SU-DHL-6 (cell line): ENCODE results near the gene TMEM131L.

Source experiments
- H2AFZ ChIP-seq: fragments of 200-600 bp; sonication (generic); 2 replicates; pipeline ENCODE4 v1.6.1; 2014; ENCODE audit warnings: low read depth, mild to moderate bottlenecking, moderate library complexity, mixed read lengths, antibody characterized with exemption, low read length; ENCODE audit not compliant: severe bottlenecking
- H3F3A ChIP-seq: fragments of 200-600 bp; shearing (Covaris generic); 2 replicates; pipeline ENCODE4 v1.6.0; 2016; ENCODE audit warnings: antibody characterized with exemption, mild to moderate bottlenecking; ENCODE audit not compliant: insufficient read depth
- H3K27ac ChIP-seq: fragments of 200-600 bp; sonication (generic); 2 replicates; pipeline ENCODE4 v1.5.1; 2016; ENCODE audit warnings: low read depth, mild to moderate bottlenecking, low read length, moderate library complexity, mixed read lengths
- H3K27me3 ChIP-seq: fragments of 200-600 bp; sonication (generic), shearing (Covaris generic); 2 replicates; pipeline ENCODE4 v1.6.0; 2014; ENCODE audit warnings: mild to moderate bottlenecking, low read length
- H3K36me3 ChIP-seq: fragments of 200-600 bp; sonication (generic); 2 replicates; pipeline ENCODE4 v1.6.1; 2014; ENCODE audit warnings: mild to moderate bottlenecking, low read length, mixed read lengths
- H3K4me2 ChIP-seq: fragments of 300-600, 200-600 bp; shearing (Covaris generic), sonication (generic); 2 replicates; pipeline ENCODE4 v1.6.0; 2014; ENCODE audit warnings: low read length, low read depth, mild to moderate bottlenecking; ENCODE audit not compliant: poor library complexity, severe bottlenecking
- H3K4me3 ChIP-seq: fragments of 200-600 bp; sonication (generic); 2 replicates; pipeline ENCODE4 v1.5.1; 2014; ENCODE audit warnings: antibody characterized with exemption, low read length, mild to moderate bottlenecking, mixed read lengths; ENCODE audit not compliant: insufficient read depth, poor library complexity, severe bottlenecking
- H3K79me2 ChIP-seq: fragments of 200-600 bp; sonication (generic); 2 replicates; pipeline ENCODE4 v1.6.1; 2014; ENCODE audit warnings: mild to moderate bottlenecking, low read length, moderate library complexity; ENCODE audit not compliant: insufficient read depth
- H3K9ac ChIP-seq: fragments of 200-600 bp; sonication (generic); 2 replicates; pipeline ENCODE4 v1.7.0; 2014; ENCODE audit warnings: mild to moderate bottlenecking, low read length
- H3K9me2 ChIP-seq: fragments of 200-600 bp; sonication (generic); replicated peaks from 2 replicates; pipeline ENCODE4 v1.6.1; 2014; ENCODE audit warnings: low read length; ENCODE audit not compliant: insufficient read depth
- H3K9me3 ChIP-seq: fragments of 200-600 bp; sonication (generic); 2 replicates; pipeline ENCODE4 v1.6.1; 2014; ENCODE audit warnings: low read length, mixed read lengths; ENCODE audit not compliant: insufficient read depth
- H4K20me1 ChIP-seq: fragments of 200-600 bp; sonication (generic); 2 replicates; pipeline ENCODE4 v1.6.1; 2014; ENCODE audit warnings: low read depth, mild to moderate bottlenecking, antibody characterized with exemption, low read length, moderate library complexity, mixed read lengths
- EZH2phosphoT487 ChIP-seq: fragments of 200-600 bp; sonication (generic), shearing (Covaris generic); conservative IDR thresholded peaks from 2 replicates; pipeline ENCODE4 v1.6.1; 2018; ENCODE audit warnings: mild to moderate bottlenecking, antibody characterized with exemption, low read length, moderate library complexity, mixed read lengths
- TF ChIP-seq, protein P1 (sequence below): fragments of 200-600 bp; sonication (generic); IDR thresholded peaks from one replicate; pipeline ENCODE4 v1.5.1; 2017; ENCODE audit warnings: antibody characterized with exemption, mild to moderate bottlenecking, low read length, moderate library complexity; ENCODE audit not compliant: insufficient read depth, poor library complexity, severe bottlenecking

TMEM131L gene

DNA sequence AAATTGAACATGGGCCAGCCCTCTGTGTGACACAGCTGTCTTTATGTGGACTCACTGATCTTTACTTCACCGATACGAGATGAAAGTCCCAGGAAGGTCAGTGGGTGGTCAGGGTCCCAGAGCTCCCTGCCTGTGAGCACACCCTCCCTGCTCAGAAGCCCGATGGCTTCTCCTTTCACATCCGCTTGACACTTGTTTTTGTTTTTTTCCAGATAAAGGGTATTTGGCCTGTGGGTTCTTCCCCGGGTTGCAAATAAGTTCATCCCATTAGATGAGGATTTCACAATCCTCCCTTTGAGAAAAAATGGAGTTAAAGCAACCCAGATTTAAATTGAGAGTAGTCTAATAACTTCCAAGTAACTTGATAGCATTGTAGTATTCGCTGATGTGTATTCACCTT is 169.7 kb downstream of the TMEM131L start:
- H3K9me3 ChIP-seq, result no peaks in the 10 kb centered on the region
- H3K27ac ChIP-seq, result no peak overlapping the region
- no peaks in the 10 kb centered on the region for H3K27me3 ChIP-seq
- no peak overlapping the region for H3K9ac ChIP-seq
- no peaks in the 10 kb centered on the region for H3K9me2 ChIP-seq
- peaks cover 40% of the 10 kb centered on the region for H3K36me3 ChIP-seq
- no peak for TF ChIP-seq EZH2phosphoT487
- TF ChIP-seq, protein P1, sequence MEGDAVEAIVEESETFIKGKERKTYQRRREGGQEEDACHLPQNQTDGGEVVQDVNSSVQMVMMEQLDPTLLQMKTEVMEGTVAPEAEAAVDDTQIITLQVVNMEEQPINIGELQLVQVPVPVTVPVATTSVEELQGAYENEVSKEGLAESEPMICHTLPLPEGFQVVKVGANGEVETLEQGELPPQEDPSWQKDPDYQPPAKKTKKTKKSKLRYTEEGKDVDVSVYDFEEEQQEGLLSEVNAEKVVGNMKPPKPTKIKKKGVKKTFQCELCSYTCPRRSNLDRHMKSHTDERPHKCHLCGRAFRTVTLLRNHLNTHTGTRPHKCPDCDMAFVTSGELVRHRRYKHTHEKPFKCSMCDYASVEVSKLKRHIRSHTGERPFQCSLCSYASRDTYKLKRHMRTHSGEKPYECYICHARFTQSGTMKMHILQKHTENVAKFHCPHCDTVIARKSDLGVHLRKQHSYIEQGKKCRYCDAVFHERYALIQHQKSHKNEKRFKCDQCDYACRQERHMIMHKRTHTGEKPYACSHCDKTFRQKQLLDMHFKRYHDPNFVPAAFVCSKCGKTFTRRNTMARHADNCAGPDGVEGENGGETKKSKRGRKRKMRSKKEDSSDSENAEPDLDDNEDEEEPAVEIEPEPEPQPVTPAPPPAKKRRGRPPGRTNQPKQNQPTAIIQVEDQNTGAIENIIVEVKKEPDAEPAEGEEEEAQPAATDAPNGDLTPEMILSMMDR, result no peak
- H3K79me2 ChIP-seq, result no peaks in the 10 kb centered on the region
- 0 out of 2 replicates have a peak, but pooled peaks cover 3% of the 10 kb centered on the region for H4K20me1 ChIP-seq
- no peak overlapping the region for H3K4me2 ChIP-seq
- H3F3A ChIP-seq, result peaks cover 59% of the 10 kb centered on the region
- no peak overlapping the region for H3K4me3 ChIP-seq
- H2AFZ ChIP-seq, result no peak overlapping the region

DNA sequence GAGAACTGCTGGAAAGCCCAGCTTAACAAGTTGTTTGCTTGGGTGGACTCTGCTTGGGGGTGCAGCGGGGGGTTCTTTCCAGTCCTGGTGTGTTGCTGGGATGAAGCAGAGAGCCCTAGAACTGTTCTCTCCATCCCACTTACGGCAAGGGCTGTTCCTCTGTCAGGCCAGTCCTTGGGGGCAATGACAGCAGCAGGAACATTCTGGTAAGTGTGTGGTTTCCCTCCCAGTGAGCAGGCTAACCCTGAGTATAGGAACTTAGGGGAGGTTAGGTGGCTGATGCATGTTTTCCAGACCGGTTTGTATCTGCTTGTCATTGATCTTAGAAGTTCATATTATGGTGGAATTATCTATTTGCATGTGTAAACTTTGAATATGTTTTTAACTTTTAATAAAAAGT is 171.0 kb downstream of the TMEM131L start:
- Histone ChIP-seq H3K27ac (no peak overlapping the region), H3K27me3 (no peaks in the 10 kb centered on the region), H3K4me2 (no peak overlapping the region), H2AFZ (no peak overlapping the region), H3K9me2 (no peaks in the 10 kb centered on the region), H3K9ac (no peak overlapping the region), H3K4me3 (no peak overlapping the region), H3K79me2 (no peaks in the 10 kb centered on the region), H4K20me1 (0 out of 2 replicates have a peak, but pooled peaks cover 3% of the 10 kb centered on the region), H3F3A (peaks cover 69% of the 10 kb centered on the region), H3K9me3 (no peaks in the 10 kb centered on the region), H3K36me3 (peaks cover 39% of the 10 kb centered on the region)
- TF ChIP-seq, protein P1, result no peak
- no peak for TF ChIP-seq EZH2phosphoT487

DNA sequence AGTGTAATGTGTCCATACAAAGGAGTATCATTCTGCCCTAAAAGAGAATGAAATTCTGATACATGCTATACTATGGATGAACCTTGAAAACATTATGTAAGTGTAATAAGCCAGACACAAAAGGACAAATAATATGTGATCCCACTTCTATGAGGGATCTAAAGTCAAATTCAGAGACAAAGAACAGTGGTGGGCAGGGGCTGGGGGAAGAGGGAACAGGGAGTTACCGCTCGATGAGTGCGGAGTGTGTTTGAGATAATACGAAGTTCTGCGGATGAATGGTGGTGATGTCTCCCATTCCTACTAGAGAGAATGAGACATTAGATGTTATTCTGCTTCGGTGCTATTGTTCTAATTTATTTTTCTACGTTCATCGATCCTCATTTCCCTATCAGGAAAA is 171.9 kb downstream of the TMEM131L start:
- TF ChIP-seq, protein P1, result no peak
- TF ChIP-seq EZH2phosphoT487, result no peak

More for the DNA sequence above, 171.9 kb downstream of the TMEM131L start:
- no peak overlapping the region for H3K4me3 ChIP-seq
- no peaks in the 10 kb centered on the region for H3K9me3 ChIP-seq
- no peak overlapping the region for H3K9ac ChIP-seq
- H3K4me2 ChIP-seq, result no peak overlapping the region
- H3F3A ChIP-seq, result peaks cover 75% of the 10 kb centered on the region
- no peak overlapping the region for H3K27ac ChIP-seq
- H3K27me3 ChIP-seq, result no peaks in the 10 kb centered on the region
- H3K79me2 ChIP-seq, result no peaks in the 10 kb centered on the region
- H2AFZ ChIP-seq, result no peak overlapping the region
- H3K36me3 ChIP-seq, result peaks cover 34% of the 10 kb centered on the region
- no peaks in the 10 kb centered on the region for H3K9me2 ChIP-seq
- 0 out of 2 replicates have a peak, but pooled peaks cover 3% of the 10 kb centered on the region for H4K20me1 ChIP-seq
